Karpas-422 (cell line): Measurements from ENCODE around the gene NUP98. TPM values are rescaled to one million over a fixed set of nuclear protein-coding genes. Genes with fewer than 3 reads are reported as not detected.
"Not testable (repeated sequence)": the region's sequence is repeated elsewhere in the genome, so short reads cannot be mapped to it uniquely, and the experiment has no call there.

Source experiments
- DNase-seq: peaks from one replicate; pipeline ENCODE4 v3.0.0-alpha.2; 2015
- H2AFZ ChIP-seq: fragments of 200-600 bp; sonication (generic); 2 replicates; pipeline ENCODE4 v1.6.1; 2014; ENCODE audit warnings: antibody characterized with exemption, low read length, mixed read lengths
- H3K27ac ChIP-seq: fragments of 200-600 bp; sonication (generic); 2 replicates; pipeline ENCODE4 v1.5.1; 2014; ENCODE audit warnings: mild to moderate bottlenecking, low read length, moderate library complexity
- H3K27me3 ChIP-seq: fragments of 200-600 bp; sonication (generic); 2 replicates; pipeline ENCODE4 v1.6.1; 2014; ENCODE audit warnings: low read length, mixed read lengths
- H3K36me3 ChIP-seq: fragments of 200-600 bp; sonication (generic); 2 replicates; pipeline ENCODE4 v1.6.1; 2014; ENCODE audit warnings: low read length, mixed read lengths; ENCODE audit not compliant: insufficient read depth
- H3K4me1 ChIP-seq: fragments of 200-600 bp; sonication (generic); 2 replicates; pipeline ENCODE4 v1.6.1; 2014; ENCODE audit warnings: mild to moderate bottlenecking, low read length, mixed read lengths
- H3K4me2 ChIP-seq: fragments of 200-600 bp; sonication (generic); 2 replicates; pipeline ENCODE4 v1.6.1; 2014; ENCODE audit warnings: low read length, low read depth, mild to moderate bottlenecking; ENCODE audit not compliant: poor library complexity, severe bottlenecking
- H3K4me3 ChIP-seq: fragments of 200-600 bp; sonication (generic); 2 replicates; pipeline ENCODE4 v1.5.1; 2014; ENCODE audit warnings: mild to moderate bottlenecking, antibody characterized with exemption, low read length, mixed read lengths
- H3K79me2 ChIP-seq: fragments of 200-600 bp; sonication (generic); 2 replicates; pipeline ENCODE4 v1.6.1; 2014; ENCODE audit warnings: mild to moderate bottlenecking, low read length, mixed read lengths
- H3K9ac ChIP-seq: fragments of 200-600 bp; sonication (generic); 2 replicates; pipeline ENCODE4 v1.6.0; 2014; ENCODE audit warnings: low read length
- H3K9me2 ChIP-seq: fragments of 200-600 bp; sonication (generic), shearing (Covaris generic); replicated peaks from 2 replicates; pipeline ENCODE4 v1.6.0; 2014; ENCODE audit warnings: mild to moderate bottlenecking, low read length, moderate library complexity; ENCODE audit not compliant: insufficient read depth
- H3K9me3 ChIP-seq: fragments of 300-700, 200-600 bp; sonication (generic); 2 replicates; pipeline ENCODE4 v1.6.1; 2014; ENCODE audit warnings: low read length, mixed read lengths
- H4K20me1 ChIP-seq: fragments of 200-600 bp; sonication (generic); 2 replicates; pipeline ENCODE4 v1.6.1; 2014; ENCODE audit warnings: mild to moderate bottlenecking, antibody characterized with exemption, low read length, low read depth; ENCODE audit not compliant: insufficient read depth
- total RNA-seq: library from RNA; depleted of rRNA; stranded (reverse); fragments of >200 nt; shearing (Covaris generic); gene quantifications from 2 replicates; pipeline ENCODE4 v1.2.3, GENCODE V29; 2014; ENCODE audit warnings: low replicate concordance

The NUP98 gene
- total RNA-seq, 1 experiment from 2014 or later: 124 TPM

GRCh38 chr11:3655547-3655946 lies 141.8 kb downstream of the NUP98 start:
- no peaks in the 10 kb centered on the region for H3K4me1 ChIP-seq
- no peaks in the 10 kb centered on the region for H3K9me2 ChIP-seq
- no peak overlapping the region for H3K4me3 ChIP-seq
- DNase-seq: peak; percentile 51
- no peaks in the 10 kb centered on the region for H3K9me3 ChIP-seq
- H3K27me3 ChIP-seq: no peaks in the 10 kb centered on the region
- H3K27ac ChIP-seq: no peak overlapping the region
- no peaks in the 10 kb centered on the region for H3K36me3 ChIP-seq
- H2AFZ ChIP-seq: no peak overlapping the region
- no peak overlapping the region for H3K9ac ChIP-seq
- H4K20me1 ChIP-seq: peaks cover 1% of the 10 kb centered on the region; the same call in 1 of the 2 replicates
- no peaks in the 10 kb centered on the region for H3K79me2 ChIP-seq
- no peak overlapping the region for H3K4me2 ChIP-seq

- not testable (repeated sequence) for H3K27ac ChIP-seq, H3K27me3 ChIP-seq, H3K4me2 ChIP-seq, H3K4me1 ChIP-seq, H3K9ac ChIP-seq, H2AFZ ChIP-seq, H4K20me1 ChIP-seq, H3K9me2 ChIP-seq, H3K36me3 ChIP-seq, DNase-seq, H3K79me2 ChIP-seq, H3K4me3 ChIP-seq, H3K9me3 ChIP-seq
Observed at GRCh38 chr11:3652514-3652913, 144.8 kb downstream of the NUP98 start.

- not testable (repeated sequence) for H3K27me3 ChIP-seq, H3K9ac ChIP-seq, H3K36me3 ChIP-seq, H3K4me3 ChIP-seq, H3K9me2 ChIP-seq, H4K20me1 ChIP-seq, H2AFZ ChIP-seq, H3K79me2 ChIP-seq, H3K9me3 ChIP-seq, H3K4me1 ChIP-seq, DNase-seq, H3K4me2 ChIP-seq, H3K27ac ChIP-seq
Observed at GRCh38 chr11:3649374-3649773, 148.0 kb downstream of the NUP98 start.

GRCh38 chr11:3648843-3649242 lies 148.5 kb downstream of the NUP98 start:
- not testable (repeated sequence) for H2AFZ ChIP-seq, H3K4me3 ChIP-seq, DNase-seq, H3K27me3 ChIP-seq, H3K4me2 ChIP-seq, H3K36me3 ChIP-seq, H3K9me3 ChIP-seq, H3K4me1 ChIP-seq, H3K27ac ChIP-seq, H3K9ac ChIP-seq, H3K9me2 ChIP-seq, H3K79me2 ChIP-seq, H4K20me1 ChIP-seq

- Histone ChIP-seq H3K4me1 (no peaks in the 10 kb centered on the region), H3K4me3 (no peak overlapping the region), H3K9ac (no peak overlapping the region), H3K4me2 (no peak overlapping the region), H3K36me3 (no peaks in the 10 kb centered on the region), H3K27ac (no peak overlapping the region), H3K9me3 (no peaks in the 10 kb centered on the region), H3K79me2 (no peaks in the 10 kb centered on the region), H4K20me1 (no peaks in the 10 kb centered on the region), H3K9me2 (no peaks in the 10 kb centered on the region), H2AFZ (no peak overlapping the region), H3K27me3 (no peaks in the 10 kb centered on the region)
- peak; percentile 21 for DNase-seq
Observed at GRCh38 chr11:3645552-3645951, 151.8 kb downstream of the NUP98 start.

- H3K9ac ChIP-seq: no peak within 1 kb of the TSS
- H3K27me3 ChIP-seq: no peaks in the 10 kb centered on the region
- H2AFZ ChIP-seq: no peak within 1 kb of the TSS
Observed at GRCh38 chr11:3644817-3645235, 152.5 kb downstream of the NUP98 start, which contains the start of gene ART1. TSS of gene ART1 (plus strand) at chr11:3645128. CDS start at chr11:3659214, 14,086 bp downstream.

GRCh38 chr11:3643102-3643546 lies 154.2 kb downstream of the NUP98 start:
- not testable (repeated sequence) for H3K4me3 ChIP-seq, H3K27ac ChIP-seq, H3K4me2 ChIP-seq, H3K36me3 ChIP-seq, DNase-seq, H3K4me1 ChIP-seq, H4K20me1 ChIP-seq, H3K27me3 ChIP-seq, H2AFZ ChIP-seq, H3K9ac ChIP-seq, H3K9me3 ChIP-seq, H3K79me2 ChIP-seq, H3K9me2 ChIP-seq

More at GRCh38 chr11:3644817-3645235, 152.5 kb downstream of the NUP98 start, which contains the start of gene ART1:
- Histone ChIP-seq H3K4me3 (no peak within 1 kb of the TSS), H3K36me3 (no peaks in the 10 kb centered on the region), H3K9me2 (no peaks in the 10 kb centered on the region), H3K9me3 (no peaks in the 10 kb centered on the region), H3K4me2 (no peak within 1 kb of the TSS), H3K79me2 (no peaks in the 10 kb centered on the region), H3K4me1 (no peaks in the 10 kb centered on the region), H4K20me1 (no peaks in the 10 kb centered on the region), H3K27ac (no peak within 1 kb of the TSS)
- peak; percentile 41 for DNase-seq

DNA sequence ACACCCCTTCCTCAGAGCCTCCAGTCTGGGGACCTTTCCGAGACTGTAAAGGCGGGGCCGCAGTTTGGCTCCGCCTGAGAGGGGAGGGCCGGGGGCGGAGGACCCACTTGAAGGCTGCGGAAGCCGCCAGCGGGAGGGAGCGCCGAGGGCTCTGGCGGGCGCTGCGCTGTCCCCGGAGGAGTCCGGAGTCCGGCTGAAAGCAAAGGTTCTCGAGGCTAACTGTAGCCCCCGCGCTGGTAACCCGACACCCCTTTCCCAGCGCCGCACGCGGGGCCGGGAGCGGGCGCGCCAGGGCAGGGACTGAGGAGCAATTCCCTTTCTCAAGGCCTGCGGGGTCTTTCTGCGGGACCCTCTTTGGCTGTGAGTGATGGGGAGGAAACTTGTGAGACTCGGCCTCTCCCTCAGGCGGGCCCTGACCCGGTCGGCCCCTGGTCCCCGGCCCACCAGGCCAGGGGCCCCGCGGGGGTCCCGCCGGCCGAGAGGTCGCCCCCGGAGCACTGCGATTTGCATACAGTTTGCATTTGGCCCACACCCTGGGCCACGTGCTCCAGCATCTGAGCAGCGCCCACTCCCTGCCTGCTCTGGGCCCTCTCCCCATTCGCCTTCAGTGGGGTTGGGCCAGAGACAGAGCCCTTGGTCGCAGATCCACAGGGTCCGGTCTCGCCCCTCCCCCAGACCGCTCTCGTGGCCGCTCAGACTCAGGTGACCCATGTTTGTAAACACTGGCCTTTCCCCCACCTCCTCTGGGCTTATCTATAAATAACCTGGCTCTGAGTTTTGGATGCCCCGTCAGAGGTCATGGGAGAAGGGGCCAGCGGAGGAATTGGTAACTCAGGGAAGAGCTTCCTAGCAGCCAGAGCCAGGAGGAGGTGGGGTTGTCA lies 155.0 kb downstream of the NUP98 start:
- Histone ChIP-seq H3K9me3 (no peaks in the 10 kb centered on the region), H3K9ac (no peak overlapping the region), H2AFZ (no peak overlapping the region), H3K4me3 (no peak overlapping the region), H4K20me1 (no peaks in the 10 kb centered on the region), H3K27me3 (no peaks in the 10 kb centered on the region), H3K9me2 (no peaks in the 10 kb centered on the region), H3K4me1 (no peaks in the 10 kb centered on the region), H3K36me3 (no peaks in the 10 kb centered on the region), H3K27ac (no peak overlapping the region), H3K79me2 (no peaks in the 10 kb centered on the region), H3K4me2 (no peak overlapping the region)
- DNase-seq: peak; percentile 29
